Activated CD8-positive, alpha-beta memory T cell treated with anti-CD3 and anti-CD28 coated beads for 24 hours (primary cell): ENCODE data around the gene CEP126.
"Not testable (repeated sequence)": the region's sequence is repeated elsewhere in the genome, so short reads cannot be mapped to it uniquely, and the experiment has no call there.

Source experiments
- DNase-seq: peaks from one replicate; pipeline ENCODE4 v3.0.0-alpha.2; 2020

CEP126 gene

GRCh38 chr11:101929294-101929915 lies 14.6 kb downstream of the CEP126 start:
- no peak for DNase-seq

- no peak for DNase-seq
These were observed 16.9 kb downstream of the CEP126 start for GRCh38 chr11:101931692-101932091.

GRCh38 chr11:101940901-101941520 lies 26.2 kb downstream of the CEP126 start:
- DNase-seq, result no peak

GRCh38 chr11:101944923-101945322 lies 30.1 kb downstream of the CEP126 start:
- DNase-seq, result no peak

- no peak for DNase-seq
These were observed 30.6 kb downstream of the CEP126 start for GRCh38 chr11:101945448-101945847.

GRCh38 chr11:101949680-101950220 lies 34.9 kb downstream of the CEP126 start:
- DNase-seq, result no peak

- no peak for DNase-seq
These were observed 40.5 kb downstream of the CEP126 start for GRCh38 chr11:101955278-101955677.

GRCh38 chr11:101955701-101956100 lies 40.9 kb downstream of the CEP126 start:
- no peak for DNase-seq

GRCh38 chr11:101960231-101960630 lies 45.4 kb downstream of the CEP126 start:
- DNase-seq, result no peak

GRCh38 chr11:101964200-101964599 lies 49.4 kb downstream of the CEP126 start:
- DNase-seq, result not testable (repeated sequence)

- DNase-seq, result no peak
These were observed 59.4 kb downstream of the CEP126 start for GRCh38 chr11:101974255-101974654.

GRCh38 chr11:101974771-101975170 lies 60.0 kb downstream of the CEP126 start:
- DNase-seq, result no peak

GRCh38 chr11:101975734-101976133 lies 60.9 kb downstream of the CEP126 start:
- no peak for DNase-seq

GRCh38 chr11:101987370-101987769 lies 72.6 kb downstream of the CEP126 start:
- no peak for DNase-seq

GRCh38 chr11:101993172-101993571 lies 78.4 kb downstream of the CEP126 start:
- no peak for DNase-seq

- DNase-seq, result not testable (repeated sequence)
These were observed 79.3 kb downstream of the CEP126 start for GRCh38 chr11:101994052-101994469.

GRCh38 chr11:101996111-101996510 lies 81.3 kb downstream of the CEP126 start:
- no peak for DNase-seq

- DNase-seq, result no peak
These were observed 87.0 kb downstream of the CEP126 start for GRCh38 chr11:102001657-102002338.

- DNase-seq, result no peak
These were observed 89.4 kb downstream of the CEP126 start for GRCh38 chr11:102004220-102004619.

- DNase-seq, result no peak
These were observed 90.5 kb downstream of the CEP126 start for GRCh38 chr11:102005306-102005705.

GRCh38 chr11:102006835-102007566 lies 92.2 kb downstream of the CEP126 start:
- no peak for DNase-seq

- no peak for DNase-seq
These were observed 93.0 kb downstream of the CEP126 start for GRCh38 chr11:102007567-102008437.
